HepG2 (cell line): ENCODE measurements around the gene KCNQ1OT1. TPM values are rescaled to one million over a fixed set of nuclear protein-coding genes. Genes with fewer than 3 reads are reported as not detected.

Source experiments
- ARID4A ChIP-seq: sonication (generic); formaldehyde crosslinking; IDR thresholded peaks from 2 replicates; pipeline ENCODE4 v1.5.0; 2020; ENCODE audit warnings: mild to moderate bottlenecking, missing genetic modification reagents, borderline replicate concordance
- CBX1 ChIP-seq: IDR thresholded peaks from one replicate; pipeline ENCODE4 v1.6.1; 2016; ENCODE audit warnings: antibody characterized with exemption, low read depth
- ELF3 ChIP-seq: IDR thresholded peaks from 2 replicates; pipeline ENCODE4 v1.6.1; 2016; ENCODE audit warnings: missing genetic modification reagents, missing compliant biosample characterization
- GLI4 ChIP-seq: sonication (generic); formaldehyde crosslinking; IDR thresholded peaks from 2 replicates; pipeline ENCODE4 v1.5.1; 2020; ENCODE audit warnings: missing genetic modification reagents, mild to moderate bottlenecking, moderate library complexity, borderline replicate concordance
- MEIS1 ChIP-seq: sonication (generic); formaldehyde crosslinking; IDR thresholded peaks from 2 replicates; pipeline ENCODE4 v1.9.0; 2021; ENCODE audit warnings: mild to moderate bottlenecking, missing genetic modification reagents, moderate library complexity, borderline replicate concordance
- POGK ChIP-seq: sonication (generic); formaldehyde crosslinking; conservative IDR thresholded peaks from 2 replicates; pipeline ENCODE4 v1.8.0; 2022; ENCODE audit warnings: mild to moderate bottlenecking, moderate library complexity, missing genetic modification reagents
- POLR2G ChIP-seq: fragments of 200-400 bp; formaldehyde crosslinking; IDR thresholded peaks from 2 replicates; pipeline ENCODE4 v1.6.1; 2018; ENCODE audit warnings: mild to moderate bottlenecking, low read depth, low read length, moderate library complexity
- RBM22 ChIP-seq: fragments of 200-400 bp; formaldehyde crosslinking; optimal IDR thresholded peaks from 2 replicates; pipeline ENCODE3; 2017; ENCODE audit warnings: mild to moderate bottlenecking, low read length, moderate library complexity
- SATB2 ChIP-seq: sonication (generic); formaldehyde crosslinking; IDR thresholded peaks from 2 replicates; pipeline ENCODE4 v1.5.0; 2020; ENCODE audit warnings: missing genetic modification reagents
- SIN3A ChIP-seq: IDR thresholded peaks from 2 replicates; pipeline ENCODE4 v1.6.1; 2011; ENCODE audit warnings: low read depth, mild to moderate bottlenecking, control low read depth, low read length, borderline replicate concordance
- THAP8 ChIP-seq: sonication (generic); formaldehyde crosslinking; IDR thresholded peaks from 2 replicates; pipeline ENCODE4 v1.5.1; 2020; ENCODE audit warnings: missing genetic modification reagents, mild to moderate bottlenecking, borderline replicate concordance
- TRIM24 ChIP-seq: sonication (generic); formaldehyde crosslinking; IDR thresholded peaks from 2 replicates; pipeline ENCODE4 v1.8.0; 2022; ENCODE audit warnings: mild to moderate bottlenecking, missing genetic modification reagents
- USF2 ChIP-seq, 2 experiments: sonication (generic) in 1 of 2; formaldehyde crosslinking in 1 of 2; IDR thresholded peaks; 2 replicates each; pipeline versions ENCODE4 v1.5.1 to v1.6.1; 2011 to 2020; ENCODE audit warnings: borderline replicate concordance in 1 of 2, low read depth in 1 of 2, low read length in 1 of 2, mild to moderate bottlenecking in 1 of 2, missing genetic modification reagents in 1 of 2, moderate library complexity in 1 of 2
- ZFP37 ChIP-seq: sonication (generic); formaldehyde crosslinking; IDR thresholded peaks from 2 replicates; pipeline ENCODE4 v1.4.0; 2020; ENCODE audit warnings: missing genetic modification reagents, borderline replicate concordance
- ZNF296 ChIP-seq: sonication (generic); formaldehyde crosslinking; conservative IDR thresholded peaks from 2 replicates; pipeline ENCODE4 v1.5.0; 2020; ENCODE audit warnings: mild to moderate bottlenecking, missing genetic modification reagents
- ZNF343 ChIP-seq: sonication (generic); formaldehyde crosslinking; IDR thresholded peaks from 2 replicates; pipeline ENCODE4 v1.4.0; 2020; ENCODE audit warnings: mild to moderate bottlenecking, missing genetic modification reagents
- ZNF512B ChIP-seq: sonication (generic); formaldehyde crosslinking; IDR thresholded peaks from 2 replicates; pipeline ENCODE4 v1.5.1; 2020; ENCODE audit warnings: missing genetic modification reagents, mild to moderate bottlenecking, borderline replicate concordance
- ZNF703 ChIP-seq: sonication (generic); formaldehyde crosslinking; IDR thresholded peaks from 2 replicates; pipeline ENCODE4 v1.5.1; 2020; ENCODE audit warnings: missing genetic modification reagents, mild to moderate bottlenecking, moderate library complexity, borderline replicate concordance
- polyA plus RNA-seq, 8 experiments: library from polyadenylated mRNA; depleted of rRNA in 3 of 8; stranded (reverse) in 7 of 8; unstranded in 1 of 8; fragments of >200 nt; fragmentation: Illumina TruSeq in 4 of 8; extraction: Trizol in 4 of 8; gene quantifications; 2 replicates each; pipeline versions ENCODE4 v1.2.1 to v1.2.3, GENCODE V29; 2011 to 2016; ENCODE audit warnings: low read depth in 4 of 8, missing spikeins in 1 of 8, mixed read lengths in 1 of 8; ENCODE audit not compliant: insufficient read depth in 1 of 8
- total RNA-seq, 5 experiments: library from RNA; depleted of rRNA; stranded (reverse); fragments of >200 nt; fragmentation: Illumina TruSeq; extraction: Trizol; gene quantifications; 2 replicates each; pipeline ENCODE4 v1.2.3, GENCODE V29; 2016; ENCODE audit warnings: low read depth in 1 of 5

KCNQ1OT1 gene
- total and polyA plus RNA-seq, 2 of the 13 experiments (the other 11 are each of a cell fraction or from before 2014, with no cell fraction given) = 1.3 to 18.9 TPM

GRCh38 chr11:2653198-2653551, 46.6 kb downstream of the KCNQ1OT1 start (continued):
- TF ChIP-seq POLR2G (peak; percentile 7), ZNF343 (CRISPR knock-in tag) (no peak), ZNF296 (no peak), ELF3 (CRISPR knock-in tag) (no peak), TRIM24 (no peak), ZFP37 (no peak), GLI4 (no peak), ZNF512B (CRISPR knock-in tag) (no peak), ZNF703 (no peak), CBX1 (no peak), USF2 (IDR thresholded peaks at IDR 0.05; ENCODE audit: low read depth, low read length) (no peak), USF2 (CRISPR knock-in tag; IDR thresholded peaks at IDR 0.05; ENCODE audit: borderline replicate concordance) (no peak), SIN3A (no peak), POGK (CRISPR knock-in tag) (no peak), SATB2 (CRISPR knock-in tag) (no peak), THAP8 (CRISPR knock-in tag) (no peak), RBM22 (peak; percentile 94), ARID4A (no peak), MEIS1 (CRISPR knock-in tag) (no peak)
